PC-9 (cell line): ENCODE data around the gene TMEM132D. TPM values are rescaled to one million over a fixed set of nuclear protein-coding genes. Genes with fewer than 3 reads are reported as not detected.

ENCODE experiments used
- BruUV-seq: library from RNA; stranded (reverse); fragments of 400-500 nt; replicated peaks from 2 replicates; lab custom pipeline; 2021; lab: Mats Ljungman, UMichigan
- CTCF ChIA-PET: fragments of 300-600 bp; sonication (Branson Sonifier 250); formaldehyde crosslinking; loops from one replicate; lab custom pipeline; 2022; ENCODE audit warnings: antibody characterized with exemption; lab: Charles Lee
- POLR2A ChIA-PET: fragments of 300-600 bp; sonication (Branson Sonifier 250); formaldehyde crosslinking; loops from one replicate; lab custom pipeline; 2022; ENCODE audit warnings: antibody characterized with exemption; ENCODE audit not compliant: unreplicated experiment; lab: Charles Lee
- DNase-seq, 2 experiments: peaks; one replicate each; pipeline versions ENCODE4 v3.0.0 to v3.0.0-alpha.2; 2015 to 2022; ENCODE audit warnings: mixed read lengths in 1 of 2
- H2AFZ ChIP-seq: fragments of 200-600 bp; sonication (generic); 2 replicates; pipeline ENCODE4 v1.8.1; 2017; ENCODE audit warnings: antibody characterized with exemption
- H3F3A ChIP-seq: fragments of 200-600 bp; sonication (generic); 2 replicates; pipeline ENCODE4 v1.8.1; 2017; ENCODE audit warnings: antibody characterized with exemption, mild to moderate bottlenecking, low read depth; ENCODE audit not compliant: insufficient read depth
- H3K27ac ChIP-seq: fragments of 200-600 bp; sonication (generic); 2 replicates; pipeline ENCODE4 v1.6.1; 2016; ENCODE audit warnings: mixed run types
- H3K27me3 ChIP-seq: fragments of 200-600 bp; sonication (generic); 2 replicates; pipeline ENCODE4 v1.6.1; 2016; ENCODE audit warnings: low read depth, mixed run types; ENCODE audit not compliant: insufficient read depth
- H3K36me3 ChIP-seq: fragments of 200-600 bp; sonication (generic); 2 replicates; pipeline ENCODE4 v1.6.1; 2016; ENCODE audit warnings: low read depth, mixed run types
- H3K4me1 ChIP-seq: fragments of 200-600 bp; sonication (generic); replicated peaks from 2 replicates; pipeline ENCODE4 v1.6.1; 2016; ENCODE audit warnings: mixed run types; ENCODE audit not compliant: insufficient read depth
- H3K4me2 ChIP-seq: fragments of 200-600 bp; sonication (generic); 2 replicates; pipeline ENCODE4 v1.6.1; 2017; ENCODE audit warnings: mixed run types
- H3K4me3 ChIP-seq: fragments of 200-600 bp; sonication (generic); 2 replicates; pipeline ENCODE4 v1.6.1; 2016; ENCODE audit warnings: mixed run types
- H3K79me2 ChIP-seq: fragments of 200-600 bp; sonication (generic); 2 replicates; pipeline ENCODE4 v1.6.1; 2017; ENCODE audit warnings: low read depth, mixed run types
- H3K9me2 ChIP-seq: fragments of 200-600 bp; sonication (generic); 2 replicates; pipeline ENCODE4 v1.8.1; 2017; ENCODE audit warnings: mild to moderate bottlenecking; ENCODE audit not compliant: insufficient read depth
- H3K9me3 ChIP-seq: fragments of 200-600 bp; sonication (generic); 2 replicates; pipeline ENCODE4 v1.8.1; 2016; ENCODE audit warnings: low read depth; ENCODE audit not compliant: insufficient read depth
- H4K20me1 ChIP-seq: fragments of 200-600 bp; sonication (generic); 2 replicates; pipeline ENCODE4 v1.8.1; 2017; ENCODE audit not compliant: insufficient read depth
- EZH2 ChIP-seq: fragments of 200-600 bp; sonication (generic); IDR thresholded peaks from 2 replicates; pipeline ENCODE4 v1.8.0; 2017; ENCODE audit warnings: antibody characterized with exemption, low read depth
- intact Hi-C: fragments of 100-400 bp; cut with micrococcal nuclease; formaldehyde crosslinking; loops from one replicate; pipeline ENCODE4 v1.10.0; 2022; ENCODE audit not compliant: unreplicated experiment
- total RNA-seq: library from RNA; stranded (reverse); gene quantifications from 2 replicates; pipeline ENCODE4 v1.2.3, GENCODE V29; 2021
- TF ChIP-seq, protein P1 (sequence below): fragments of 200-600 bp; sonication (generic); conservative IDR thresholded peaks from 2 replicates; pipeline ENCODE4 v1.6.1; 2017; ENCODE audit warnings: mixed run types, antibody characterized with exemption, mild to moderate bottlenecking, moderate library complexity

Gene TMEM132D
- total RNA-seq, 1 experiment from 2014 or later: not detected

DNA sequence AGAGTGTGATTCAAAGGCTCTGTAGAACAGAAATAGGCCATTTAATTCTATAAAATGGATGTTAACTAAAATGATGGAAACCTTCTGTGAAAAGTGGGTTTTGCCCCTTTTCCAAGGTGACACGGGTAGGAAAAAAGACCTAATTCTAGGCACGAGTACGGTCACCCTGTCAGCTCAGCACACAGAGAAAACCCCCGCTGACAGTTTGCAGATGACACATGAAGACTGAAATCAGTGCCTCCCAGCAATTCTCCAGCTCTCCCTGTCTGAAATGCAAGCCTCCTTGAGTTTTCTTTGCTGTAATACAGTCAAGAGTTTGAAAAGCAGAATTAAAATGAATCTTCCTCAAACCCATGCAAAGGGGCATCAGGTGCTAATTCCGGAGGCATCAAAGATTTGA lies 230.0 kb downstream of the TMEM132D start:
- Histone ChIP-seq H3F3A (no peaks in the 10 kb centered on the region), H2AFZ (no peak overlapping the region), H3K79me2 (no peaks in the 10 kb centered on the region), H3K9me2 (no peaks in the 10 kb centered on the region), H3K4me3 (no peak overlapping the region), H4K20me1 (no peaks in the 10 kb centered on the region), H3K27ac (no peak overlapping the region), H3K4me2 (no peak overlapping the region), H3K4me1 (no peaks in the 10 kb centered on the region), H3K36me3 (no peaks in the 10 kb centered on the region), H3K27me3 (peaks cover 2% of the 10 kb centered on the region; the same call in 1 of the 2 replicates), H3K9me3 (no peaks in the 10 kb centered on the region)
- TF ChIP-seq, protein P1, sequence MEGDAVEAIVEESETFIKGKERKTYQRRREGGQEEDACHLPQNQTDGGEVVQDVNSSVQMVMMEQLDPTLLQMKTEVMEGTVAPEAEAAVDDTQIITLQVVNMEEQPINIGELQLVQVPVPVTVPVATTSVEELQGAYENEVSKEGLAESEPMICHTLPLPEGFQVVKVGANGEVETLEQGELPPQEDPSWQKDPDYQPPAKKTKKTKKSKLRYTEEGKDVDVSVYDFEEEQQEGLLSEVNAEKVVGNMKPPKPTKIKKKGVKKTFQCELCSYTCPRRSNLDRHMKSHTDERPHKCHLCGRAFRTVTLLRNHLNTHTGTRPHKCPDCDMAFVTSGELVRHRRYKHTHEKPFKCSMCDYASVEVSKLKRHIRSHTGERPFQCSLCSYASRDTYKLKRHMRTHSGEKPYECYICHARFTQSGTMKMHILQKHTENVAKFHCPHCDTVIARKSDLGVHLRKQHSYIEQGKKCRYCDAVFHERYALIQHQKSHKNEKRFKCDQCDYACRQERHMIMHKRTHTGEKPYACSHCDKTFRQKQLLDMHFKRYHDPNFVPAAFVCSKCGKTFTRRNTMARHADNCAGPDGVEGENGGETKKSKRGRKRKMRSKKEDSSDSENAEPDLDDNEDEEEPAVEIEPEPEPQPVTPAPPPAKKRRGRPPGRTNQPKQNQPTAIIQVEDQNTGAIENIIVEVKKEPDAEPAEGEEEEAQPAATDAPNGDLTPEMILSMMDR: no peak
- no peak for TF ChIP-seq EZH2
- intact Hi-C loops: no loop called here
- POLR2A ChIA-PET: no interaction called here
- no peak for DNase-seq
- CTCF ChIA-PET: no interaction called here
- BruUV-seq: no TSS peak

DNA sequence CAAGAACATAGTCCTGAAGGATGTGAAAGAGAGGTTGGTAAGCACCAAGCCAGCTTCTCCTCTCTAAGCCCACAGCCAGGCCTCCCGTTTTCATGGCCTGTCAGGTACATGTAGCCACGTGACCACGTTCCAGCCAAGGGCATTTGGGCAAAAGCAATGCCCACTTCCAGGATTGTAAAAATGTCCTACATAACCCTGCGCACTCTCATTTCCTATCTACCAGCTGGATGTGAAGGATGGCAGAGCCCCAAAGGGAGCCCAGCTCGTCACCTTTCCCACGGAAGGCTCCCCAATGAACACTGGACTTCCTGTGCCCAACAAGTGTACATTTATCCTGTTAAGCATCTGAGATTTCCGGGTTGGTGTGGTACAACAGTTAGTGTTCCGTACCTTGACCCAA lies 231.7 kb downstream of the TMEM132D start:
- no peak overlapping the region for H2AFZ ChIP-seq
- no peak overlapping the region for H3K4me3 ChIP-seq
- H3F3A ChIP-seq: no peaks in the 10 kb centered on the region
- TF ChIP-seq, protein P1: no peak
- TF ChIP-seq EZH2: no peak
- BruUV-seq: no TSS peak
- no peaks in the 10 kb centered on the region for H3K9me3 ChIP-seq
- peaks cover 2% of the 10 kb centered on the region; the same call in 1 of the 2 replicates for H3K27me3 ChIP-seq
- H3K79me2 ChIP-seq: no peaks in the 10 kb centered on the region
- H3K4me2 ChIP-seq: no peak overlapping the region
- H3K4me1 ChIP-seq: no peaks in the 10 kb centered on the region
- no peaks in the 10 kb centered on the region for H3K36me3 ChIP-seq
- POLR2A ChIA-PET: no interaction called here
- no peak for DNase-seq
- H3K9me2 ChIP-seq: no peaks in the 10 kb centered on the region
- intact Hi-C loops: no loop called here
- H4K20me1 ChIP-seq: no peaks in the 10 kb centered on the region
- CTCF ChIA-PET: no interaction called here
- no peak overlapping the region for H3K27ac ChIP-seq

DNA sequence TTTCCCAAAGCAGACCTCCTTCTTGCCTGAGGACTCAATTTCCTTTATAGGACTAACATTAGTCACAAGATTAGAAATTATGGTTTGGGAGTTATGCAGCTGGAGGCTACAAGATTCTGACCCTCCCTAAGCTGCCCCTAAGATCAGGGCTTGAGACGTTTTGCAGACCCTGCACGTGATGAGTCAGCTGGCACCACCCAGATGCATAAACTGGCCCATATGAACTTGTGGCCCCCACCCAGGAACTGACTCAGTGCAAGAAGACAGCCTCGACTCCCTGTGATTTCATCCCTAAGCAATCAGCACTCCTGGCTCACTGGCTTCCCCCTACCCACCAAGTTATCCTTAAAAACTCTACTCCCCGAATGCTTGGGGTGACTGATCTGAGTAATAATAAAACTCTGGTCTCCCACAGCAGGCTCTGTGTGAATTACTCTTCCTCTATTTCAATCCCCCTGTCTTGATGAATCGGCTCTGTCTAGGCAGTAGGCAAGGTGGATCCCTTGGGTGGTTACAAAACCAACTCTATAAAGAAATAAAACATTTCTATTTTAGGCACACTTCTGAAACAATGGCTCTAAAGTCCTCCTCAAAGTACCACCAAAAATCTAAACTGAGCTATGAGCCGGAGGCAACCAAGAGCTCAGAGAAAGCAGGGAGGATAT lies 233.4 kb downstream of the TMEM132D start:
- no TSS peak for BruUV-seq
- no peaks in the 10 kb centered on the region for H3K79me2 ChIP-seq
- no peaks in the 10 kb centered on the region for H3F3A ChIP-seq
- H3K9me2 ChIP-seq: no peaks in the 10 kb centered on the region
- no peak overlapping the region for H3K27ac ChIP-seq
- TF ChIP-seq, protein P1: no peak
- no peak for TF ChIP-seq EZH2
- intact Hi-C loops: no loop called here
- H3K9me3 ChIP-seq: no peaks in the 10 kb centered on the region
- no peaks in the 10 kb centered on the region for H4K20me1 ChIP-seq
- H3K4me3 ChIP-seq: no peak overlapping the region
- no peaks in the 10 kb centered on the region for H3K4me1 ChIP-seq
- H2AFZ ChIP-seq: no peak overlapping the region
- H3K36me3 ChIP-seq: no peaks in the 10 kb centered on the region
- H3K27me3 ChIP-seq: peaks cover 2% of the 10 kb centered on the region; the same call in 1 of the 2 replicates
- no peak for DNase-seq
- POLR2A ChIA-PET: no interaction called here
- CTCF ChIA-PET: no interaction called here
- H3K4me2 ChIP-seq: no peak overlapping the region
